Erythroblast (primary cell): ENCODE measurements around the gene AGAP1.

Source experiments
- DNase-seq, 2 experiments: peaks; one replicate each; lab custom pipeline; 2025; lab: John Stamatoyannopoulos, UW
- GATA1 ChIP-seq: IDR thresholded peaks from 2 replicates; pipeline ENCODE4 v1.6.1; 2011; ENCODE audit warnings: low read depth, mild to moderate bottlenecking, control low read depth, low read length, moderate library complexity
- POLR2A ChIP-seq: IDR thresholded peaks from 2 replicates; pipeline ENCODE4 v1.6.1; 2011; ENCODE audit warnings: mild to moderate bottlenecking, low read length

AGAP1 gene

GRCh38 chr2:236169741-236170589, 676.1 kb downstream of the AGAP1 start:
- TF ChIP-seq POLR2A, result no peak
- TF ChIP-seq GATA1, result no peak
- no peak for DNase-seq

DNA sequence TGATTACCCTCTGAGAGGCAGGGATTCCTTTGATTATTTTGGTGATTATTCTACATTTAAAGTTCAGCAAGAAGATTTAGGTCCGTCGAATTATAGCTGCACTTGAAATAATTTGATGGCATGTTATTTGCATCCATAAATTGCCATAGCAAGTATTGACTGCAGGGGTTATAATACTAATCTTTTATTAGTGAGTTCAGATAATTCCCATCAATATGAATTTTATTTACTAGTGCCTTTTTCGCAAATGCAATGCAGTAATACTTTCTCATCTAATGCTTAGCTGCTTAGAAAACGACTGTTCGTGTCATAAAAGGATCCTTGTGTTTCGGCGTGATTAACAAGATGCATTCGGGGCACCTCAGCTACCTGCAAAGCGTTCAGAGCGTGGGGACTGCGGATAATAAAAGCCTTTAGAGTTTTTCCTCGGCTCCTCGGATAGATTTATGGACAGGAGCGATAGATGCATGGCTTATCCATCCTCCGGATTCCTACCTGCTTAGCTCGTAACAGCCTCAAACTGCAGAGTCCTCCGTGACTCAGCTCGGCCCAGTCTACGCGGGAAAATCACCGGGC, 676.8 kb downstream of the AGAP1 start:
- TF ChIP-seq POLR2A (no peak), GATA1 (no peak)
- DNase-seq, result no peak

GRCh38 chr2:236171181-236171679, 677.4 kb downstream of the AGAP1 start:
- DNase-seq, result no peak
- TF ChIP-seq POLR2A, result no peak
- no peak for TF ChIP-seq GATA1

GRCh38 chr2:236171680-236172254, 677.9 kb downstream of the AGAP1 start:
- no peak for DNase-seq
- no peak for TF ChIP-seq GATA1

- DNase-seq, result no peak
These were observed 678.6 kb downstream of the AGAP1 start for GRCh38 chr2:236172255-236173035.

GRCh38 chr2:236173036-236173728, 679.3 kb downstream of the AGAP1 start:
- DNase-seq, result no peak
- TF ChIP-seq GATA1 (no peak), POLR2A (no peak)

More at GRCh38 chr2:236172255-236173035, 678.6 kb downstream of the AGAP1 start:
- TF ChIP-seq GATA1 (no peak), POLR2A (no peak)

GRCh38 chr2:236173729-236174607, 680.1 kb downstream of the AGAP1 start:
- no peak for DNase-seq
- no peak for TF ChIP-seq POLR2A
- no peak for TF ChIP-seq GATA1

DNA sequence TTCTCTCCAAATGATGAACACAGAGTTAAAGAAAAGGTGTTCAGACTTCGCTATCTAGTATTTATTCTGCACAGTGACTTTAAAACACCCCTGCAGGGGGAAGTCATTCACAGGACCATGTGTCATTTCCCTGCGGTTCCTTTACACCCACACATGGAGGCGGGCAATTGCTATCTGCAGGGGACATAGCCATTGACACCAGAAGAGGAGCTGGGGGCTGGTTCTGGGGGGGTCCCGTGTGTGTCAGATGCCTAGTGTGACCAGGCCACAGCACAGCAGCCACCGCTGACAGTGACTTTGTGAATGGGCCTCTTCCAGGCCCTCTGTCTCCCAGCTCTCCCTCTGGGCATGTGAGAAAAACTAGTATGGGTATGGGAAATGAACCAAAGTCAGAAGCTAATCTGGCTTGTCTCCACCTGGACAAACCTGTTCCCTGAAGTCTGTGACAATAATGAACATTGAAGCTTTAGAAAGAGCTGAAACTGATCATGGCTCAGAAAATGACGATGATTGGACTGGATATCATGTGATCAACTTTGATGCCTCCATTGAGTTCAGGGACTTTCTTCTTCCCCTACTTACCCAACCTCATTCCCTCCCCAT, 681.8 kb downstream of the AGAP1 start:
- TF ChIP-seq GATA1 (no peak), POLR2A (no peak)
- DNase-seq, result no peak

GRCh38 chr2:236176417-236176816, 682.6 kb downstream of the AGAP1 start:
- DNase-seq, result peak; percentile 55 to 57
- TF ChIP-seq GATA1 (no peak), POLR2A (no peak)

DNA sequence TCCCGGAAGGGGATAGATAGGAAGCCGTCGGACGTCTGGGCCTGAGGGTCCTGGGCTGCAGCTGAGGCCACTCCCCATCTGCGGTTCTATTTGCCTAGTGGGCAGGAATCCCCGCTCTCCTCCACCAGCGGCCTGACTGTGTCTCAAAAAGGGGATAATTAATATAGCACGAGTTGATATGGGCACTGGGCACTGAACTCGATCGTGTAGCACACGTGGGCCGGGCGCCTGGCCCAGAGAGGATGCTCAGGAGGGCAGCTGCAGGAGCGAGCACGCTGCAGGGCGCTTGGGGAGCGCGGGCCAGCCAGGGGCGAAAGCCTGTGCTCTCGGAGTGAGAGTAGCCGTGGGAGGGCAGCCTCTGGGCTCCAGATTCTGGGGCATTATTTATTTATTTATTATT, 683.1 kb downstream of the AGAP1 start:
- no peak for TF ChIP-seq GATA1
- no peak for TF ChIP-seq POLR2A
- no peak for DNase-seq

DNA sequence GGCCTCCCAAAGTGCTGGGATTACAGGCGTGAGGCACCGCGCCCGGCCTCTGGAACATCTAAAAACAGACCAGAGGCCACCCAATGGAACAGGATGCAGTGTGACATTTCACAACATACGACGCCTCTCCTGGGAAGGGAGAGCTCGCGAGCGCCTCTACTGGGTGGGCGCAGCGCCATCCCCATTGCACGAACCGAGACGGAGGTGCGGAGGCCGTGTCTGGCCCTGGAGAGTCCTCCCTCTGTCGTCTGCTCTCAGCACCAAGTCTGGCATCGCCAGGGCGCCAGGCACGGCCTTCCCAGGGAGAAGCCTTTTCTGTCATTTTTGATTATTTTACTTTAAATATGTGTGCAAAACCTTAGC, 683.7 kb downstream of the AGAP1 start:
- DNase-seq, result peak; percentile 63 to 69
- TF ChIP-seq GATA1, result no peak
- no peak for TF ChIP-seq POLR2A

DNA sequence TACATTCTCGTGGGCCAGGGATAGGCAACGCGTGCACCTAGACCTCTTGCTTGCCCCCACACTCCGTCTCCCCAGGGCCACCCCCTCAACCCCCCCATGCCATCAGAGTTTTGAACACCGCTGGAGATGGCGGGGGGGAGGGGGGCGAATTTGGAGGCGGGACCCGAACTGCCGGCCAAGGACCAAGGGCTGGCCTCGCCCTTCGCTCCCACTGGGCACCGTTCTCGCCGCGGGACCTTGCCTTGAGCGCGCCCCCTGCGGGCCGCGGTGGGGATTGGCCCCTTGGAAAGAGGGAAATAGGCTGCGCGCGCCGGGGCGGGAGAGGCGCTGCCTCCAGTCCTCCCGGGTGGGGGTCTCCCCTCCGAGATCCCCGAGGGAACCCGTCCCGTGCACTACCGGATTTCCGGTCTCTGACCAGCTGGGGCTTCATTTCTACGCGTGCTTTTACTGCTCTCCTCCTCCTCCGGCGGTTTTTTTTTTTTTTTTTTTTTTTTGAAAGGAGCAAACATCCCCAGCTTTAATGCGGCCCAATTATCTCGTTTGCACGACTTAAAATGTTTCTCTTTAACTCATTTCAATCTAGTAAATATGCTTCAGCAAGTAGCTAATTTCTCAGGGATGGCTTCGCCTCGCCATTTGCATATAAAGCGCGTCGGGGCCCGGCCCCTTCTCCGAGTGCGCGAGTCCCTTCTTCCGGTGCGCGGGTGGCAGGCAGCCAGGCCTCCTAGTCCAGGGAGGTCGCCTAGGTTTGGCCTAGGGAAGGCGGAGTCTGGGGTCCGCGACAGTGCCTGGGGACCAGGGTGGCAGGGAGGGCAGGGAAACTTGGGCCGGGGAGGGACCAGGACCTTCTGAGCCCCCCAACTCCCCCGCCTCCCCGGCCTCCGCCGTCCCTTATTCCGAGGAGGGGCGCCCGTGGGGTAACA, 684.4 kb downstream of the AGAP1 start:
- TF ChIP-seq POLR2A (no peak), GATA1 (no peak)
- peak; percentile 54 to 73 for DNase-seq
